Activated naive CD8-positive, alpha-beta T cell treated with anti-CD3 and anti-CD28 coated beads, Interleukin-2, amount 50 U/mL, for 24 hours (primary cell): Measurements from ENCODE around the gene LMAN1L.
"Not testable (repeated sequence)": the region's sequence is repeated elsewhere in the genome, so short reads cannot be mapped to it uniquely, and the experiment has no call there.

Experiments
- ATAC-seq: fragments of 150-1000 bp; cut with Tn5 transposase; one replicate; pipeline ENCODE4 v1.10.0; 2021
- DNase-seq: peaks from one replicate; pipeline ENCODE4 v3.0.0; 2021
- H3K27ac Mint-ChIP-seq: one replicate; pipeline ENCODE4 v1.8.0; 2021; ENCODE audit warnings: mild to moderate bottlenecking, mixed read lengths
- H3K27me3 Mint-ChIP-seq: one replicate; pipeline ENCODE4 v1.8.0; 2021; ENCODE audit warnings: mixed read lengths
- H3K36me3 Mint-ChIP-seq: one replicate; pipeline ENCODE4 v1.8.0; 2021; ENCODE audit warnings: low read depth, mixed read lengths
- H3K4me1 Mint-ChIP-seq: one replicate; pipeline ENCODE4 v1.8.0; 2021; ENCODE audit warnings: mixed read lengths
- H3K4me3 Mint-ChIP-seq: one replicate; pipeline ENCODE4 v1.8.0; 2021; ENCODE audit warnings: mild to moderate bottlenecking, moderate library complexity, mixed read lengths
- H3K9me3 Mint-ChIP-seq: one replicate; pipeline ENCODE4 v1.8.0; 2021; ENCODE audit warnings: mixed read lengths

LMAN1L gene

GRCh38 chr15:74777769-74778598 is 34.7 kb upstream of the LMAN1L start:
- DNase-seq (no peak), ATAC-seq (no peak)
- Mint-ChIP-seq H3K4me1 (peaks cover 78% of the 10 kb centered on the region), H3K9me3 (no peaks in the 10 kb centered on the region), H3K36me3 (peaks cover 2% of the 10 kb centered on the region), H3K27ac (peak overlapping the region; percentile 99), H3K4me3 (peak overlapping the region; percentile 75), H3K27me3 (no peaks in the 10 kb centered on the region)

GRCh38 chr15:74778599-74778970 is 34.0 kb upstream of the LMAN1L start:
- Mint-ChIP-seq H3K9me3 (no peaks in the 10 kb centered on the region), H3K4me1 (peaks cover 72% of the 10 kb centered on the region), H3K27me3 (no peaks in the 10 kb centered on the region), H3K4me3 (peak overlapping the region; percentile 75), H3K36me3 (peaks cover 8% of the 10 kb centered on the region), H3K27ac (peak overlapping the region; percentile 99)
- no peak for ATAC-seq
- no peak for DNase-seq

GRCh38 chr15:74779162-74779648 is 33.4 kb upstream of the LMAN1L start:
- no peak for DNase-seq
- Mint-ChIP-seq H3K27ac (peak overlapping the region; percentile 99), H3K27me3 (no peaks in the 10 kb centered on the region), H3K9me3 (no peaks in the 10 kb centered on the region), H3K4me3 (peak overlapping the region; percentile 0), H3K4me1 (peaks cover 67% of the 10 kb centered on the region), H3K36me3 (peaks cover 13% of the 10 kb centered on the region)
- ATAC-seq = no peak

GRCh38 chr15:74780523-74781430 is 31.9 kb upstream of the LMAN1L start:
- peak overlapping the region; percentile 84 for H3K4me3 Mint-ChIP-seq
- ATAC-seq (peak; percentile 4), DNase-seq (peak; percentile 56)
- H3K27me3 Mint-ChIP-seq = no peaks in the 10 kb centered on the region
- peaks cover 26% of the 10 kb centered on the region for H3K36me3 Mint-ChIP-seq
- no peaks in the 10 kb centered on the region for H3K9me3 Mint-ChIP-seq
- peaks cover 64% of the 10 kb centered on the region for H3K4me1 Mint-ChIP-seq
- H3K27ac Mint-ChIP-seq = peak overlapping the region; percentile 99

GRCh38 chr15:74781431-74782258 is 31.0 kb upstream of the LMAN1L start, which contains the start of gene CSK:
Gene CSK (plus strand): TSS chr15:74782080. CDS start chr15:74798298, 16,218 bp downstream.
- Mint-ChIP-seq H3K27ac (peak within 1 kb of the TSS; percentile 99), H3K9me3 (no peaks in the 10 kb centered on the region), H3K27me3 (no peaks in the 10 kb centered on the region), H3K36me3 (peaks cover 27% of the 10 kb centered on the region), H3K4me1 (peaks cover 65% of the 10 kb centered on the region), H3K4me3 (peak within 1 kb of the TSS; percentile 95)
- ATAC-seq (peak; percentile 22), DNase-seq (peak; percentile 81)

GRCh38 chr15:74782259-74783071 is 30.2 kb upstream of the LMAN1L start:
- peaks cover 33% of the 10 kb centered on the region for H3K36me3 Mint-ChIP-seq
- H3K9me3 Mint-ChIP-seq = no peaks in the 10 kb centered on the region
- peaks cover 65% of the 10 kb centered on the region for H3K4me1 Mint-ChIP-seq
- DNase-seq (peak; percentile 65), ATAC-seq (no peak)
- no peaks in the 10 kb centered on the region for H3K27me3 Mint-ChIP-seq
- H3K27ac Mint-ChIP-seq = peak overlapping the region; percentile 99
- peak overlapping the region; percentile 95 for H3K4me3 Mint-ChIP-seq

GRCh38 chr15:74783072-74783807 is 29.4 kb upstream of the LMAN1L start:
- Mint-ChIP-seq H3K36me3 (peaks cover 40% of the 10 kb centered on the region), H3K4me1 (peaks cover 65% of the 10 kb centered on the region), H3K4me3 (peak overlapping the region; percentile 95), H3K27ac (peak overlapping the region; percentile 99), H3K9me3 (no peaks in the 10 kb centered on the region), H3K27me3 (no peaks in the 10 kb centered on the region)
- DNase-seq (peak; percentile 54), ATAC-seq (no peak)

- H3K27me3 Mint-ChIP-seq = no peaks in the 10 kb centered on the region
- DNase-seq (no peak), ATAC-seq (no peak)
- H3K36me3 Mint-ChIP-seq = peaks cover 44% of the 10 kb centered on the region
- H3K4me3 Mint-ChIP-seq = peak overlapping the region; percentile 95
- H3K4me1 Mint-ChIP-seq = peaks cover 65% of the 10 kb centered on the region
- H3K27ac Mint-ChIP-seq = peak overlapping the region; percentile 99
- H3K9me3 Mint-ChIP-seq = no peaks in the 10 kb centered on the region
Observed at GRCh38 chr15:74783808-74784175, 28.8 kb upstream of the LMAN1L start.

GRCh38 chr15:74784426-74785193 is 28.0 kb upstream of the LMAN1L start:
- Mint-ChIP-seq H3K27me3 (no peaks in the 10 kb centered on the region), H3K4me3 (peak overlapping the region; percentile 95), H3K36me3 (peaks cover 51% of the 10 kb centered on the region), H3K27ac (peak overlapping the region; percentile 99), H3K9me3 (no peaks in the 10 kb centered on the region), H3K4me1 (peaks cover 65% of the 10 kb centered on the region)
- DNase-seq (peak; percentile 43), ATAC-seq (no peak)

GRCh38 chr15:74785194-74786032 is 27.2 kb upstream of the LMAN1L start:
- Mint-ChIP-seq H3K4me3 (peak overlapping the region; percentile 95), H3K4me1 (peaks cover 65% of the 10 kb centered on the region), H3K27me3 (no peaks in the 10 kb centered on the region), H3K36me3 (peaks cover 55% of the 10 kb centered on the region), H3K27ac (peak overlapping the region; percentile 99), H3K9me3 (no peaks in the 10 kb centered on the region)
- DNase-seq = peak; percentile 50
- no peak for ATAC-seq

GRCh38 chr15:74786081-74786480 is 26.6 kb upstream of the LMAN1L start:
- not testable (repeated sequence) for ATAC-seq, DNase-seq, H3K9me3 Mint-ChIP-seq, H3K27me3 Mint-ChIP-seq
- H3K27ac Mint-ChIP-seq = peak overlapping the region; percentile 99
- peaks cover 59% of the 10 kb centered on the region for H3K36me3 Mint-ChIP-seq
- peaks cover 65% of the 10 kb centered on the region for H3K4me1 Mint-ChIP-seq
- peak overlapping the region; percentile 95 for H3K4me3 Mint-ChIP-seq
